ENCODE results near the gene REPIN1.

REPIN1 gene

DNA sequence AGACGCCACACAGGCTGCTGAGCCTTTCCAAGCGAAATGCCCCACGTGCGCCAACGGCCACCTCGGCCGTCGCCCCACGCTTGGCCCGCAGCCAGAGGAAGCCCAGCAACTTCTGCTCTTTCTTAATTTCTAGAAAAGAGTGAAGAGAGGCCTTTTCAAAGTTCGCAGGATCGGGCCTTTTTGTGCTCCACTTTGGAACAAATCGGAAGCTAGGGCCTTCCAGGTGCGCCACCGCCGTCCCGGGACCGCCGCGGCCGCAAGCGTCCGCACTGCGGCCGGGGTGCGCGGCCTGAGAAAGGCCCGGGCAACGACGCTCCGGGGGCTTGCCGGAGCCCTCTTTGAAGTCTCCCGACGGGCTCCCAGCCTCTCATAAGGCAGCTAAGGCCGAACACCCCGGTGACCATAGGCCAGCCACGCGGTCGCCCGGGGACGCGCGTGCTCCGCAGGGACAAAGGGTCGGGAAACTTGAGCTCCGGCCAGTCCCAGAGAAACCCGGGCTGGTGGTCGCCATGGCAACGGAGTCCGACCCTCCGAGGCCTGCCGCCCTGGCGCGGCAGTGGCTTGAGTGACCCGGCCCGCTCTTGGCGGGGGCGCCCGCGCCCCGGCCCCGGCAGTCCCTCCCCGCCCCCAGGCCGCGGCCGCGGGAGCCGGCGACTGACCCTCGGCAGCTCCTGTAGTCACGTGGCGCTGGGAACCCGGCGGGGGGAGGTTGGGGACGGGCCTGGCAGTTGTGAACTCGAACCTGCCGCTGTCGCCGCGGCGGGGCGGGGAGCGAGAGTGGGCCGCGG, at the start of gene REPIN1:
Gene REPIN1 (plus strand): TSS at position 727 of the 788 bp plus-strand sequence. CDS start 890 bp downstream, outside the sequence.
- H3K4me1 Mint-ChIP-seq = peaks cover 55% of the 10 kb centered on the region
- H3K36me3 Mint-ChIP-seq = no peaks in the 10 kb centered on the region
- peak within 1 kb of the TSS; percentile 97 for H3K4me3 Mint-ChIP-seq
- H3K9me3 Mint-ChIP-seq = no peaks in the 10 kb centered on the region
- no peaks in the 10 kb centered on the region for H3K27me3 Mint-ChIP-seq
- peak within 1 kb of the TSS; percentile 100 for H3K27ac Mint-ChIP-seq

DNA sequence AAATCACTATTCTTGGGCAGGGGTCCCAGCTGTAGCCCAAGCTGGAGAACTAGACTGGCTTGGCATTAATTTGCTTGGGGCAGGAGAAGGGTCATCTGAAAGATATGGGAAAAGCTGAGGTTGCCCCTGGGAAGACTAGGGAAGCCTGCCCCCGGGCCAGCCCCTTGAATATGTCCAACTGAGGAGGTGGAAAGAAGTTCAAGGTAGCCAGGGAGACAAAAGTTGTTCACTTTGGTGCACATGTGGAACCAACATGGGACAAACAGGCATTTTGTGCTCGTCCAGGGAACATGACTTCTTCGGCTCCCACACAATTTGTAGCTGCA, 46.9 kb upstream of the REPIN1 start:
- peaks cover 19% of the 10 kb centered on the region for H3K36me3 Mint-ChIP-seq
- H3K4me1 Mint-ChIP-seq = peaks cover 50% of the 10 kb centered on the region
- no peaks in the 10 kb centered on the region for H3K9me3 Mint-ChIP-seq
- H3K27ac Mint-ChIP-seq = peak overlapping the region; percentile 99
- no peaks in the 10 kb centered on the region for H3K27me3 Mint-ChIP-seq
- peak overlapping the region; percentile 96 for H3K4me3 Mint-ChIP-seq

DNA sequence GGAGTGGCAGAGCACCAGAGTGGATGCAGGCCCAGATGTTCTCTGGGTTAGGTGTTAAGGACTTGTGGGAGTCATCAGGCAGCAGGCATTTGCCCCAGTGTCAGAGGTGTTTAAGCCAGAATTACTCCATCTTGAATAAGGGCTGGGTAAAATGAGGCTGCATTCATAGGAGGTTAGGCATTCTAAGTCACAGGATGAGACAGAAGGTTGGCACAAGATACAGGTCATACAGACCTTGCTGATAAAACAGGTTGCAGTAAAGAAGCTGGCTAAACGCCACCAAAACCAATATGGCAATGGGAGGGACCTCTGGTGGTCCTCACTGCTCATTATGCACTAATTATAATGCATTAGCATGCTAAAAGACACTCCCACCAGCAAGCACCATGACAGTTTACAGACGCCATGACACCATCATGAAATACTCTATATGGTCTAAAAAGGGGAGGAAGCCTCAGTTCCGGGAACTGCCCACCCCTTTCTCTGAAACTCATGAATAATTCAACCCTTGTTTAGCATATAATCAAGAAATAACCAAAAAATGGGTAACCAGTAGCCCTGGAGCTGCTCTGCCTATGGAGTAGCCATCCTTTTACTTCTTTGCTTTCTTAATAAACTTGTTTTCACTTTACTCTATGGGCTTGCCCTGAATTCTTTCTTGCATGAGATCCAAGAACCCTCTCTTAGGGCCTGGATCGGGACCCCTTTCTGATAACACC, 46.3 kb upstream of the REPIN1 start:
- Mint-ChIP-seq H3K36me3 (peaks cover 22% of the 10 kb centered on the region), H3K27ac (peak overlapping the region; percentile 99), H3K4me3 (peak overlapping the region; percentile 96), H3K4me1 (peaks cover 54% of the 10 kb centered on the region), H3K9me3 (no peaks in the 10 kb centered on the region), H3K27me3 (no peaks in the 10 kb centered on the region)

DNA sequence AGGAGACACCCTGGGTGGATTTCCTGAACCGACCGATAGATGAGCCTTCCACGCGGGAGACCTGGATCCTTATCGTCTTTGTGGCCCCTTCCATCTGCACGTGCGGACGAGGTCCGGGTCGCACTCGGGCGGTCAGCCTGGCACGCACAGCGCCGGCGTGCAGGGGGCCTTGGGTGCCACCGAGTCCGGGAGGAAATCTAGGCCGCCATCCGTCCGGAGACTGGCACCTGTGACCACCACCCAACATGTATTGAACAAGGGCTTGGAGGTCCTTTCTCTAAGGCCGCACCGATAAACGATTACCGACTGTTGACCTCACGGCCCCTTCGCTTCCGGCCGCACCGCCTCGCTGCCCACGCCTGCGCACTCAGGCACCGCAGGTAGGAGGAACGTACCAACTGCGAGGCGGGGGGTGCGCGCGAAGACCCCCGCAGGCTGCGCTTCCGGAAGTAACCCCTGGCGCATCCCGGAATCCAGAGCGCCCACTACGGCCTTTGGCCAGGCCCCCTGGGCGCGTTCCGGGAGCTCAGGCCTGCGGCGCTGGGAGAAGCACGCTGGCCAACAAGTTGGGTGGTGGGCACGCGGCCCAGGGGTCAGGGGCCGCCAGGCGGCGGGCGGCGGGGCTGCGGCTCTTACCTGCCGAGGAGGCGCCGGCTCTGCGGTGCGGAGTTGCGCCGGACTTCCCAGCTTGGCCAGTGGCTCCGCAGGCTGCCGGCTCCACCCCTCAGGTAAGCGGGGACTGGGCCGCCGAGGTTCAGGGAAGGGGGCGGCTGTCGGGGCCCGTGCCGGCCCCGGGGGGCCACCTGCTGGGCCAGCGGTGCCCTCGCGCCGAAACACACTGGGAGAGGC, 45.6 kb upstream of the REPIN1 start, which contains the start of the genes ACTR3C and LRRC61:
Gene ACTR3C (minus strand): TSS at position 713 of the 849 bp plus-strand sequence. CDS start 28,249 bp downstream, outside the sequence.
Gene LRRC61 (plus strand): TSS at position 523 of the 849 bp plus-strand sequence. CDS start 13,507 bp downstream, outside the sequence.
- peaks cover 22% of the 10 kb centered on the region for H3K36me3 Mint-ChIP-seq
- H3K27ac Mint-ChIP-seq = peak within 1 kb of the TSS; percentile 100
- no peaks in the 10 kb centered on the region for H3K27me3 Mint-ChIP-seq
- H3K9me3 Mint-ChIP-seq = no peaks in the 10 kb centered on the region
- H3K4me3 Mint-ChIP-seq = peak within 1 kb of the TSS; percentile 98
- peaks cover 50% of the 10 kb centered on the region for H3K4me1 Mint-ChIP-seq

DNA sequence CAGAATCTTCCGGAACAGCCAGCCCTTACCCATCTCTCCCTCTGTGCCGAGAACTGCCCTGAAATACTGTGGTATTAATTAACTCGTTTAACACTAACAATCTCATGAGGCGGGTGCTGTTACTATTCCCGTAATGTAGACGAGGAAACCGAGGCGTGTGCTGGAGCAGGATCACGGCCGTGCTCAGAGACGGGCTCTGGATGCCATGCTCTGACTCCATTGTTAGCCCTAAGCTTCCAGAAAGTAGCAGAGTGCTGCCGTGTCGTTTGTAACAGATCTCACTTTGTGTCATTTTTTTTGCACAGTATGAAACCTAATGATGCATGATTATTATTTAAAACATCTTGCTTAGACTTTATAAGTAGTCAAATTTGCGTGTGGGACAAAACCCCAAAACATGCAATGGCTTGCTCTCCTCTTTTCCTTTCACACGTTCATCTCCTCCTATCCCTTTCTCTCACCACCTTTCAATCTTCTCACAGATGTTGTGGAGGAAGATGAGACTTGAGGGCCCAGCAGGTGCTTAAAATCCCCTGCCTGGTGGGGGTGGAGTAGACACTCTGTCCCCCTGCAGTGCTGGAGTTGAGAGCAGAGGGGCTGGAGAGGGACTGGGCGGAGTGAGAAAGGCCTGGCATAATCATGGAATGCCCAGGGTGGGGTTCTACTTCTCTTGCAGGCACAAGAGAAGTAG, 44.8 kb upstream of the REPIN1 start:
- Mint-ChIP-seq H3K9me3 (no peaks in the 10 kb centered on the region), H3K27me3 (no peaks in the 10 kb centered on the region), H3K4me1 (peaks cover 50% of the 10 kb centered on the region), H3K4me3 (peak overlapping the region; percentile 98), H3K27ac (peak overlapping the region; percentile 100), H3K36me3 (peaks cover 21% of the 10 kb centered on the region)

DNA sequence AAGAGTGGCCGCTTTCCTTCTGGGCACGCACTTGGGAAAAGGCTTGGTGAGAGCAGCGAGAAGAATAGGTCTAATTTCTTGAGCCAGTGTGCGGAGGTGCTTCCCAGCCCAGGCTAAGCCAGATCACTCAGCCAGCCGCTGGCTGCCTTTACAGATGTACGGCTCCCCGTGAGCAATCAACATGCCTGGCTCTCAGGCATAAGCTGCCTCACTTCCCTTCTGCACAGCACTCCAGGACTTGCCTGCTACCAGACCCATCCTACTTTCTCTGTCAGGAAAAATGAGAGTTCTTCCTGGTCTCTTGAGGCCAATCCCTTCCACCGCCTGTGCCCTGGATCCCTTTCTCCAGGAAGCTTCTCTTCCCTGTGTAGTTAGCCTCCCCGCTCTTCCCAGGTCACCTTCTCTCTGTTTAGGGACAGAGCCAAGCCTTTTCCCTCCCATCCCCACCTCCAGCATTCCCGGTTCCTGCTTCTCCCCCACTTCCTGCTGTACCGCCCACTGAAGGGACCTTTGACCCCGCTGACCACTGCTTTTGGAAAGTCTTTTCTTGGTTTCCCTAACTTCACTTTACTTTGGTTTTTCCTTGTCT, 44.2 kb upstream of the REPIN1 start:
- peaks cover 23% of the 10 kb centered on the region for H3K36me3 Mint-ChIP-seq
- peak overlapping the region; percentile 100 for H3K27ac Mint-ChIP-seq
- H3K4me1 Mint-ChIP-seq = peaks cover 50% of the 10 kb centered on the region
- H3K27me3 Mint-ChIP-seq = no peaks in the 10 kb centered on the region
- H3K4me3 Mint-ChIP-seq = peak overlapping the region; percentile 98
- no peaks in the 10 kb centered on the region for H3K9me3 Mint-ChIP-seq

DNA sequence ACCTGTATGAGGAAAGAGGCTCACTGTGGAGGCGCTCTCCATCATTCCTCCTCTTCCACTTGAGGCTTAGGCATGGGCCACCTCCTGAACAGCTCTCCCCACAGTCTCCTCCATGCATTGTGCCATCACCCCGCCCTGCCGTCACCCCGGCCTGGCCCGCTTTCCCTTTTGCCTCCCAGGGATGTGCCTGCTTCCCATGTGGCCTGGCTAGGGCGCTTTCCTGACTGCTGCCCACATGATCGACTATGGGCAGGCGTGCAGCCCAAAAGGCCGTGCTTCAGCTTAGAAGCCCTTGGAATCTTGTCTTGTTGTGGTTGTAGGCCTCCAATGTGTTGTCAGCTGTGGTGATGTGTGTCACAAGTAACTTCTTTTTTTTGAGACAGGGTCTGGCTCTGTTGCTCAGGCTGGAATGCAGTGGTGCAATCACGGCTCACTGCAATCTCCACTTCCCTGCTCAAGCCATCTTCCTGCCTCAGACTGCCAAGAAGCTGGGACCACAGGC, 43.5 kb upstream of the REPIN1 start:
- Mint-ChIP-seq H3K4me1 (peaks cover 46% of the 10 kb centered on the region), H3K27me3 (no peaks in the 10 kb centered on the region), H3K36me3 (peaks cover 19% of the 10 kb centered on the region)

DNA sequence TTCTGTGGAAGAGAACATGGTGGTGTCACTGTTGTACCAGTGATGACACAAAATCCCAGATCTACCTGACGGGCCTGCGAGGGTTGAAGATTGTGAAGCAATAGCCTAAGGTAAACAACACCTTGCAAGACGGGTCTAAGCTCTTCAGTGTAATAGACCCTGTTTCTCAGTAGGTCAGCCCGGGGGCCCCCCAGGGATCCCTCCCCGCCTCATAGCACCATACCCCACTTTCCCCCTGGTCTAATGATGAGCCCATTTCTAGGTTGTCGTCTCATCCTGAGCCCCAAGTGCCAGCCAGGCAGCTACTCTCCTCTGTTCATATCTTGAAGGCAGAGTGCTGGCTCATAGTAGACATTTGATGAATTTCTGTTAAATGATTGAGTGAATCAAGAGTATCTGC, 42.7 kb upstream of the REPIN1 start:
- Mint-ChIP-seq H3K9me3 (no peaks in the 10 kb centered on the region), H3K36me3 (peaks cover 19% of the 10 kb centered on the region), H3K27ac (peak overlapping the region; percentile 19), H3K27me3 (no peaks in the 10 kb centered on the region), H3K4me1 (peaks cover 42% of the 10 kb centered on the region), H3K4me3 (no peak overlapping the region)

More for the DNA sequence above, 43.5 kb upstream of the REPIN1 start:
- H3K27ac Mint-ChIP-seq = peak overlapping the region; percentile 100
- H3K4me3 Mint-ChIP-seq = peak overlapping the region; percentile 98
- no peaks in the 10 kb centered on the region for H3K9me3 Mint-ChIP-seq

DNA sequence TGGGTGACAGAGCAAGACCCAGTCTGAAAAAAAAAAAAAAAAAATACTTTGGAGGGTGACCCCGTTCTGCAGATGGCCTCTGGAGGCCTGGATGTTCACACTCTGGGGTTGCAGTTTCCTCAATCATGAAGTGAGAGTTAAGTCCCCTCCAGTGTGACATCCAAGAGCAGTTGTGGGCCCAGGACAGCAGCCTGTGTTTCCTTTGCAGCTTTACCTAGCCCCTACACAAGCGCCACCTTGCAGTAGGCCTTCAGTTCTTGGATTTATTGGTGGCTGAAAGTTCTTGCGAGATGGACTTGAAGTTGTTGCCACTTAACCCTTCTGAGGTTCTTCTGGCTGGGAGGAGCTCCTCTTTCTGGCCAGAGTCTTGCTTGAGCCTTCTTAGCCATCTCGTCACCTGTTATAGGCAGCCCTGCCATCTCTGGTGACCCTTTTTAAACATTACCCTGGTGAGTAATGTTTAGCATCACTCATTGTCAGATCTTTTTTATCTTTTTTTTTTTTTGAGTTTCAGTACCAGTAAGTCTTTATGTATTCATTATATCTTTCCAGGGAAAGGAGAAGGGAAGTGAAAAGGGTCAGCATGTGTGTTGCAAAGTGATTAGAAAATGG, 41.9 kb upstream of the REPIN1 start:
- Mint-ChIP-seq H3K27me3 (no peaks in the 10 kb centered on the region), H3K27ac (no peak overlapping the region), H3K36me3 (peaks cover 19% of the 10 kb centered on the region), H3K9me3 (no peaks in the 10 kb centered on the region), H3K4me1 (peaks cover 35% of the 10 kb centered on the region), H3K4me3 (no peak overlapping the region)

DNA sequence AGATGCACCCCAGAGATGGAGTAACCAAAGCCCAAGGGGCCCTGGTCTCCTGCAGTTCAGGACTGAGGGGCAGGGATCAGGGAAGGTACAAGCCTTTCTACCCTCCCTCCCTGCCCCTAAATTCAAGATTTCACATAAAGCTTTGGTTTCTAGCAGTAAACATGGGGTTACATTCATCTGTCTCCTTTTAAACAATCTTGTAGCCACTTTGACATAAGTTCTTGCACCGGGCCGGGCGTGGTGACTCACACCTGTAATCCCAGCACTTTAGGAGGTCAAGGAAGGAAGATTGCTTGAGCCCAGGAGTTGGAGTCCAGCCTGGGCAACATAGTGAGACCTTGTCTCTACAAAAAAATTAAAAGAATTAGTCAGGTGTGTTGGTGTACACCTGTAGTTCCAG, 41.3 kb upstream of the REPIN1 start:
- peaks cover 29% of the 10 kb centered on the region for H3K4me1 Mint-ChIP-seq
- no peaks in the 10 kb centered on the region for H3K27me3 Mint-ChIP-seq
- no peak overlapping the region for H3K27ac Mint-ChIP-seq
- H3K9me3 Mint-ChIP-seq = no peaks in the 10 kb centered on the region
- H3K36me3 Mint-ChIP-seq = peaks cover 19% of the 10 kb centered on the region
- no peak overlapping the region for H3K4me3 Mint-ChIP-seq

DNA sequence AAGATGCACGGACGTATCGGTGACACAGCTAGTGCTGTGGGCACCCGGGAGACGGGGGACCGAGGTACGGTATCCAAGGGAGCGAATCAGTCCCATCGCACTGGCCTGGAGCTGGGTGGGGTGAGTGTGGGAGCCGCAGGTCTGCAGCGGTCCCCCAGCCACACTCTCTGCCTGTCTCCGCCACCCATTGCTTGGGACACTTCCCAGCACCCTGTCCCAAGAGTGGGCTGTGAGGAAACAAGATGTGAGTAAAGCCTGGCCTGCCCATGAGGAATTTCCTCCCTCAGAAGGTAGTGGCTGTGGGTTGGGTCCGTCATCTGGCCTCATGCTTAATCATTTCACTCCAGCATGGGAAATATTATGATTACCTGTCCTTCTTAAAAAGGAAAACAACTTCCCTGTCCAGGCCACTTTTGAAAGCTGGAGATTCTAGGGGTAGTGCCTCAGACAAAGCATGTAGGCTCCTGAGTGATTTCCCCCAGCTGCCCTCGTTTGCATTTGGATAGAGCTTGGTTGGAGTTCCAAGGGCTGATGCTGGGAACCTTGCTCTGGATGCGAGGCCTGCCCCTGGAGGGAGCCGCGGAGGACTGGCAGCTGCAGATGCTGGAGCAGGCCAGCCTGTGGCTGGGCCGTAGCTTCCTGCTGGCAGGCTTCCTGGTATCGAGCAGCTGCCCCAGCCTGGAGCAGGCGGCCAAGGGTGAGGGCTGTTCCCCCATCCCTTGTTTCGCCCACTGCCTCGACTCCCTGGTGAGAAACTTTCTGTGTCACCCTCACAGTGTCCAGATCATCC, 39.1 kb upstream of the REPIN1 start:
- Mint-ChIP-seq H3K27me3 (no peaks in the 10 kb centered on the region), H3K36me3 (peaks cover 16% of the 10 kb centered on the region), H3K27ac (no peak overlapping the region), H3K4me3 (no peak overlapping the region), H3K9me3 (no peaks in the 10 kb centered on the region), H3K4me1 (peaks cover 14% of the 10 kb centered on the region)

DNA sequence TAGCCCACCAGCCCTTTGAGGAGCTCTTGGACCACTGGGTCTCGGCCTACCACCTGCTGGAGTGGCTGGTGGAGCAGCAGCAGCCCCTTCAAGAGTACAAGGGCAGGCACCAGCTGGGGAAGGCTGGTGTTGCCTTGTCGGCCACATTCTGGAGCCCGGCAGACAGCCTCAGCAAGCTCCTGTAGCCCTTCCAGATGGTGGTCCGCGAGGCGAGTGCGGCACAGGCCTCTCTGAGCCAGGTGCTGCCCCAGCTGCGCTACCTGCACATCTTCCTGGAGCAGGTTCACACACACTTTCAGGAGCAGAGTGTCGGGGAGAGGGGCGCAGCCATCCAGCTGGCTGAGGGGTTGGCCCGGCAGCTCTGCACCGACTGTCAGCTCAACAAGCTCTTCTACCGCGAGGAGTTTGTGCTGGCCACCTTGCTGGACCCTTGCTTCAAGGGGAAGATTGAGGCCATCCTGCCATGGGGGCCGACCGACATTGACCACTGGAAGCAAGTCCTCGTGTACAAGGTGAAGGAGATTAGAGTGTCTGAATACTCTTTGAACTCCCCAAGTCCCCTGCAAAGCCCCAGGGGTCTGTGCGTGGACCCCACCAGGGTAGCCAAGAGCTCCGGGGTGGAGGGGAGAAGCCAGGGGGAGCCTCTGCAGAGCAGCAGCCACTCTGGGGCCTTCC, 38.3 kb upstream of the REPIN1 start:
- Mint-ChIP-seq H3K4me3 (no peak overlapping the region), H3K27me3 (no peaks in the 10 kb centered on the region), H3K27ac (no peak overlapping the region), H3K4me1 (peaks cover 6% of the 10 kb centered on the region), H3K36me3 (peaks cover 12% of the 10 kb centered on the region), H3K9me3 (no peaks in the 10 kb centered on the region)

Data from activated naive CD4-positive, alpha-beta T cell treated with anti-CD3 and anti-CD28 coated beads, Interleukin-2, amount 50 U/mL, for 24 hours (primary cell).